Ascending aorta (tissue), 2 donors: ENCODE data around the gene FUZ. TPM values are rescaled to one million over a fixed set of nuclear protein-coding genes. Genes with fewer than 3 reads are reported as not detected.

ENCODE experiments used
- DNase-seq, 2 donors: peaks; one replicate each; pipeline ENCODE4 v3.0.0-alpha.2; 2019; ENCODE audit warnings: low spot score in 2 of 2
- H3K27ac ChIP-seq, 2 donors: fragments of 200-600 bp; sonication (generic); one replicate each; pipeline ENCODE4 v1.5.1; 2016 to 2017; ENCODE audit warnings: mild to moderate bottlenecking in 1 of 2
- H3K27me3 ChIP-seq: fragments of 200-600 bp; sonication (generic); one replicate; pipeline ENCODE4 v1.5.1; 2017
- H3K36me3 ChIP-seq, 2 donors: fragments of 200-600 bp; sonication (generic); one replicate each; pipeline ENCODE4 v1.5.1; 2016
- H3K4me1 ChIP-seq, 2 donors: fragments of 200-600 bp; sonication (generic); one replicate each; pipeline ENCODE4 v1.5.1; 2016 to 2017; ENCODE audit warnings: mild to moderate bottlenecking in 1 of 2
- H3K4me3 ChIP-seq, 2 donors: fragments of 200-600 bp; sonication (generic); one replicate each; pipeline ENCODE4 v1.5.1; 2016 to 2017; ENCODE audit warnings: mild to moderate bottlenecking in 1 of 2
- H3K9me3 ChIP-seq, 2 donors: fragments of 200-600 bp; sonication (generic); one replicate each; pipeline ENCODE4 v1.5.1; 2016
- intact Hi-C: fragments of 100-400 bp; cut with DNase I; formaldehyde crosslinking; loops from one replicate; pipeline ENCODE4 v1.15.1; 2023
- total RNA-seq: library from RNA; depleted of rRNA; stranded (reverse); fragments of >200 nt; gene quantifications from one replicate; pipeline ENCODE4 v1.1.0, GENCODE V29; 2016
- TF ChIP-seq, protein P1 (sequence below), 3 experiments: fragments of 200-600 bp in 2 of 3; fragments of 450-650 bp in 1 of 3; sonication (generic) in 2 of 3; IDR thresholded peaks; one replicate each; pipeline ENCODE4 v1.5.1; 2016 to 2019; ENCODE audit warnings: antibody characterized with exemption in 3 of 3, mild to moderate bottlenecking in 1 of 3, moderate library complexity in 1 of 3

The FUZ gene
- total RNA-seq, 1 donor from 2014 or later: 22.1 TPM

DNA sequence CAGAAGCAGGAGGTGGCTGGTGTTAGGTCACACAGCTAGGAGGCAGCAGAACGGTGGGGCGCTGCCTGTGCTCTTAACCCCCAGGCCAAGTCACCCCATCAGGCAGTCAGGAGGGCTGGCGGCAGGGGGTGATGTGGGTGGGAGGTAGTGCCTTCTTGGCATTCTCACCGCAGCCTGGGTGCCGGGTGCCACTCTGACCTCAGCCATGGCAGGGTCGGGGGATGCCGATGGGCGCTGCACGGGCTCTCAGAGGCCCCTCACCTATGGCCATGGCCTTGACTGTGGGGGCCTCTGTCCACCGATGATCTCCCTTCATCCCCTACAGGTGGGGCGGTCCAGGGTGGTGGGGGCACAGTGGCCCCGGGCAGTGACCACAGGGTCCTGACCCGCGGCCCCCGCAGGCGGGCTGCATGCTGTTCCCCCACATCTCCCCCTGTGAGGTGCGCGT is 43.5 kb upstream of the FUZ start:
- Histone ChIP-seq H3K27ac (no peak overlapping the region), H3K4me1 (peaks cover 4 to 10% of the 10 kb centered on the region in 2 donors), H3K4me3 (no peak overlapping the region), H3K36me3 (peaks cover 58 to 72% of the 10 kb centered on the region in 2 donors), H3K27me3 (no peaks in the 10 kb centered on the region), H3K9me3 (no peaks in the 10 kb centered on the region)
- intact Hi-C loops: loop anchor here (10.0 kb wide), 1 partner anchor 1222 kb away; the partner anchor contains the start of gene DBP
- TF ChIP-seq, protein P1, sequence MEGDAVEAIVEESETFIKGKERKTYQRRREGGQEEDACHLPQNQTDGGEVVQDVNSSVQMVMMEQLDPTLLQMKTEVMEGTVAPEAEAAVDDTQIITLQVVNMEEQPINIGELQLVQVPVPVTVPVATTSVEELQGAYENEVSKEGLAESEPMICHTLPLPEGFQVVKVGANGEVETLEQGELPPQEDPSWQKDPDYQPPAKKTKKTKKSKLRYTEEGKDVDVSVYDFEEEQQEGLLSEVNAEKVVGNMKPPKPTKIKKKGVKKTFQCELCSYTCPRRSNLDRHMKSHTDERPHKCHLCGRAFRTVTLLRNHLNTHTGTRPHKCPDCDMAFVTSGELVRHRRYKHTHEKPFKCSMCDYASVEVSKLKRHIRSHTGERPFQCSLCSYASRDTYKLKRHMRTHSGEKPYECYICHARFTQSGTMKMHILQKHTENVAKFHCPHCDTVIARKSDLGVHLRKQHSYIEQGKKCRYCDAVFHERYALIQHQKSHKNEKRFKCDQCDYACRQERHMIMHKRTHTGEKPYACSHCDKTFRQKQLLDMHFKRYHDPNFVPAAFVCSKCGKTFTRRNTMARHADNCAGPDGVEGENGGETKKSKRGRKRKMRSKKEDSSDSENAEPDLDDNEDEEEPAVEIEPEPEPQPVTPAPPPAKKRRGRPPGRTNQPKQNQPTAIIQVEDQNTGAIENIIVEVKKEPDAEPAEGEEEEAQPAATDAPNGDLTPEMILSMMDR (IDR thresholded peaks at IDR 0.05): no peak
- DNase-seq: no peak

DNA sequence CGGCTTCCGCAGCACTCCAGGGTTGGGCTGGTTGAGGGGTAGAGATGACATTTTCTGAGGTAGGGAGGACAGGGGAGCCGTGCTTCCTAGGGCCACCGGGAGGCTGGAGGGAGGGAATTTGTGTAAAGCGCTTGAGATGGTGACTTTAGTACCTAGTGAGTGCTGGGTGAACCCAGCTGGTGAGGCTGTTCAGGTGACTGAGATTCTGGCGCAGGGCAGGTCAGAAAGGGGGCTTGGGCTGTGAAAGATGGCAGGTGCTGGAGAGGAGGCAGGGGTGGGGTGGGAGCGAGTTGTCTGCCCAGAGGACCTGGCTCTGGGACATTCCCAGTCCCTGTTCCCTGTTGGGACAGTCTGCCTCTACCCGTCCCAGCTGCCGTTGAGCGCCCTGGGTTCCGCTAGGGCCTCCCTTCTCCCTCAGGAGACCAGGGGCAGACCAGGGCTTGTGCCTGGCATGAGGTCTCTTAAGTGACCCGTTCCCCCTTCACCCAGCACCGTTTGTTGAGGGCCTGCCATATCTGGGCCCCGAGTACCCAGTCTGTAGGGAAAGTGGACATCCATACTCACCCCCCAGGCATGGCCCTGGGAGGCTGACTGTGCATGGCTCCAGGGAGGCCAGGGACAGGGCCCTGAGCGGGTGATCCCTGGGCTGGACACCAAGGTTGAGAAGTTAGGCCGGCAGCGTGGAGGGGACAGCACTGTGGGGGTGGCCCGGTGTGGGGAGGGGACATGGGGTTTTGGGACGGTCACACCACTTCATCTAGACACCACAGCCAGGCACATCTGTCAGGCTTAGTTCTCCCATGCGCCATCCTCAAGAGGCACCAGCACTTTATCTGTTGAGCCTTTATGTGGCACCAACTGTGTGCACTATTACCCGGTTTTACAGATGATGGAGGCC is 42.8 kb upstream of the FUZ start:
- Histone ChIP-seq H3K27me3 (no peaks in the 10 kb centered on the region), H3K4me3 (no peak overlapping the region), H3K4me1 (peaks cover 4 to 10% of the 10 kb centered on the region in 2 donors), H3K9me3 (no peaks in the 10 kb centered on the region), H3K27ac (no peak overlapping the region), H3K36me3 (peaks cover 52 to 65% of the 10 kb centered on the region in 2 donors)
- intact Hi-C loops: loop anchor here (10.0 kb wide), 1 partner anchor 1221 kb away; the partner anchor contains the start of gene DBP
- no peak for DNase-seq
- TF ChIP-seq, protein P1 (IDR thresholded peaks at IDR 0.05): no peak

DNA sequence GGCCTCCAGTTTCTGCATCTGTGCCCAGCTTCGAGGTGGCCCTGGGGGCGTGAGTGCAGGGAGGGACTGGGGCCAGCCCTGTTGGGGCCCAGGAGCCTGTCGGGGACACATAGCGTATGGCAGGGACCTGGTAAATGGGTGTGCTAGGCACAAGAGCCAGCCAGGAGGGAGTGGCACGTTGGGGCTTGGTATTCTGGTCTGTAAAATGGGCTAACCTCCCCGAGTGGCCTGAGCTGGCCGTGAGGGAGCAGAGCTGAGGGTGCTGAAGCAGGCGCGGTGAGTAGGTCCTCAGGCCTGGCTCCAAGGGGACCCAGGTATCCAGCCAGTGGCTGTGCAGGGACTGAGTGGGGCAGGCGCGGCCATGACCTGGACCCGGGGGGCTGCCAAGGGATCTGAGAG is 42.2 kb upstream of the FUZ start:
- Histone ChIP-seq H3K4me3 (no peak overlapping the region), H3K36me3 (peaks cover 46 to 58% of the 10 kb centered on the region in 2 donors), H3K4me1 (peaks cover 4 to 10% of the 10 kb centered on the region in 2 donors), H3K9me3 (no peaks in the 10 kb centered on the region), H3K27me3 (no peaks in the 10 kb centered on the region), H3K27ac (no peak overlapping the region)
- TF ChIP-seq, protein P1 (IDR thresholded peaks at IDR 0.05): no peak
- intact Hi-C loops: loop anchor here (10.0 kb wide), 1 partner anchor 1220 kb away; the partner anchor contains the start of gene DBP
- no peak for DNase-seq

DNA sequence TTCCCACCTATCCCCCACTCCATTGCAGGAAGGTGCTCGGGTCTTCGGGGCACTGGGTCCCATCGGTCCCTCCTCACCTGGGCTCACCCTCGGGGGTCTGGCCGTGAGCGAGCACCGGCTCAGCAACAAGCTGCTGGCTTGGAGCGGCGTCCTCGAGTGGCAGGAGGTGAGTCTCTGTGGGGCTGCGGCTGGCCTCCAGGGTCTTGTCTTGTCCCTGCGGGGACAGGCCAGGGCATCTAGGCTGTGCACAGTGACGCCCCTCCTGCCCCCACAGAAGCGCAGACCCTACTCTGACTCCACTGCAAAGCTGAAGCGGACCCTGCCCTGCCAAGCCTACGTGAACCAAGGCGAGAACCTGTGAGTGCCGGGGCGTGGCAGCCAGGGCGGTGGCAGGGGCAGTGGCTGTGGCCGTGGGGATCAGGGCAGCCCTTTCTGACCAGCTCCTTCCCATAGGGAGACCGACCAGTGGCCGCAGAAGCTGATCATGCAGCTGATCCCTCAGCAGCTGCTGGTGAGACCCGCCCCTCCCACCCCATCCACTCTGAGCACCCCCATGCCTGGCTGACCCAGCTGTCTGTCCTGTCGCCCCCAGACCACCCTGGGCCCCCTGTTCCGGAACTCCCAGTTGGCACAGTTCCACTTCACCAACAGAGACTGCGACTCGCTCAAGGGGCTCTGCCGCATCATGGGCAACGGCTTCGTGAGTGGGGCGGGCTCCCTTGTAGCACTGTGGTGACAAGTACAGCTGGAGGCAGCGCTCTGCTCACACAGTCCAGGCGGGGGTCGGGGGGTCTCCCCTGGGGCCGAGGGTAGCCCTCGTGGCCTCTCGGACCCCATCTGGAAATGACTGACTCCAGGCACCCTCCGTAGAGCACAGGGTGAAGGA is 41.5 kb upstream of the FUZ start:
- peaks cover 39 to 52% of the 10 kb centered on the region in 2 donors for H3K36me3 ChIP-seq
- H3K4me3 ChIP-seq: no peak overlapping the region
- no peaks in the 10 kb centered on the region for H3K9me3 ChIP-seq
- H3K27ac ChIP-seq: no peak overlapping the region
- peaks cover 4 to 10% of the 10 kb centered on the region in 2 donors for H3K4me1 ChIP-seq
- no peak for DNase-seq
- H3K27me3 ChIP-seq: no peaks in the 10 kb centered on the region
- intact Hi-C loops: loop anchor here (10.0 kb wide), 1 partner anchor 1220 kb away; the partner anchor contains the start of gene DBP
- TF ChIP-seq, protein P1 (IDR thresholded peaks at IDR 0.05): no peak

DNA sequence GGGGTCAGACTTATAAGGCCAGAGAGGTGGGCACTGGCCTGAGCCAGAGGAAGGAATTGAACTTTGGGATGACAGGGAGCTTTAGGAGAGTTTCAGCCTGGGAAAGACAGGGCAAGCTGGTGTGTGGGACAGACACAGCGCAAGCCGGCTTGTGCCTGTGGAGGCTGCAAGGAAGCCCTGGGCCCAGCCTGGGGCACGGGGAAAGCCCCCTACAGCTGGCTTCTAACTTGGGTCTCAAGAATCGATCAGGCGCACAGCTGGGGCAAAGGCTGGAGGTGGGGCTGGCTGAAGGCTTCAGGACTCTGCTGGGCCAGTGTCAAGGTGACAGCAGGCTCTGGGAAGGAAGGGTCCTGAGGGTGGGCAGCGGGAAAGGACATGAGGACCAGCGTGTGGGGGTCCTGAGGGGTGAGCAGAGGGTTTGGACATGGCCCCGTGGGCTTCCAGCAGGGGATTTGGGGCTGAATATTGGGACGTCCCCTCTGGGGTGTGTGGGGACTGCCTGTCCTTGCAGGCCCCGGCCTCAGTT is 40.8 kb upstream of the FUZ start:
- Histone ChIP-seq H3K27ac (no peak overlapping the region), H3K9me3 (no peaks in the 10 kb centered on the region), H3K36me3 (peaks cover 34 to 45% of the 10 kb centered on the region in 2 donors), H3K27me3 (no peaks in the 10 kb centered on the region), H3K4me3 (no peak overlapping the region), H3K4me1 (peaks cover 4 to 10% of the 10 kb centered on the region in 2 donors)
- TF ChIP-seq, protein P1 (IDR thresholded peaks at IDR 0.05): no peak
- DNase-seq: no peak
- intact Hi-C loops: loop anchor here (10.0 kb wide), 1 partner anchor 1219 kb away; the partner anchor contains the start of gene DBP
